Sciatic nerve (tissue), 2 donors: ENCODE data around the gene TMSB10. TPM values are rescaled to one million over a fixed set of nuclear protein-coding genes. Genes with fewer than 3 reads are reported as not detected.

Source experiments
- ATAC-seq: fragments of 200-7000 bp; cut with Tn5 transposase; one replicate; pipeline ENCODE4 v1.9.1; 2020; ENCODE audit warnings: mild to moderate bottlenecking, moderate library complexity
- DNase-seq: peaks from one replicate; pipeline ENCODE4 v3.0.0-alpha.2; 2020; ENCODE audit warnings: low spot score
- intact Hi-C: fragments of 100-400 bp; cut with DNase I; formaldehyde crosslinking; loops from one replicate; pipeline ENCODE4 v1.14.2; 2022
- total RNA-seq: library from RNA; stranded (reverse); fragmentation: NEBNext Ultra II Directional; extraction: Animal tissue kit (Norgen Biotek cat#: 25700); gene quantifications from one replicate; pipeline ENCODE4 v1.2.1, GENCODE V29; 2021
- donor health status: DM: no; HTN: no; CAD: no.
- donor health status: DM: no; HTN: no; CAD: no.

Gene TMSB10
- total RNA-seq, 1 donor from 2014 or later: 1,367 TPM

- intact Hi-C loops: no loop called here
- ATAC-seq (no peak), DNase-seq (peak; percentile 17)
Measured at GRCh38 chr2:84878896-84879583, 26.4 kb upstream of the TMSB10 start.

GRCh38 chr2:84879584-84880394, 25.7 kb upstream of the TMSB10 start:
- ATAC-seq: peak; percentile 9

GRCh38 chr2:84880395-84880644, 25.1 kb upstream of the TMSB10 start:
- DNase-seq: no peak
- intact Hi-C loops: loop anchor here (10.0 kb wide), 1 partner anchor 386 kb away; no protein-coding TSS in a partner anchor
- no peak for ATAC-seq

More at GRCh38 chr2:84879584-84880394, 25.7 kb upstream of the TMSB10 start:
- peak; percentile 55 for DNase-seq
- intact Hi-C loops: loop anchor here (10.0 kb wide), 1 partner anchor 385 kb away; no protein-coding TSS in a partner anchor

GRCh38 chr2:84880645-84881521, 24.6 kb upstream of the TMSB10 start, which contains the start of gene TRABD2A:
TSS of gene TRABD2A (minus strand) at chr2:84881084. CDS start at chr2:84881039, 45 bp downstream.
- peak; percentile 47 for ATAC-seq
- peak; percentile 61 for DNase-seq
- intact Hi-C loops: loop anchor here (10.0 kb wide), 1 partner anchor 386 kb away; no protein-coding TSS in a partner anchor

GRCh38 chr2:84881581-84882413, 23.7 kb upstream of the TMSB10 start:
- intact Hi-C loops: loop anchor here (10.0 kb wide), 1 partner anchor 387 kb away; no protein-coding TSS in a partner anchor
- DNase-seq: peak; percentile 86
- ATAC-seq: peak; percentile 89

- intact Hi-C loops: loop anchor here (10.0 kb wide), 1 partner anchor 388 kb away; no protein-coding TSS in a partner anchor
- ATAC-seq (no peak), DNase-seq (no peak)
Measured at GRCh38 chr2:84882414-84882738, 23.1 kb upstream of the TMSB10 start.

- ATAC-seq (no peak), DNase-seq (no peak)
- intact Hi-C loops: loop anchor here (10.0 kb wide), 1 partner anchor 388 kb away; no protein-coding TSS in a partner anchor
Measured at GRCh38 chr2:84882775-84883550, 22.5 kb upstream of the TMSB10 start.

DNA sequence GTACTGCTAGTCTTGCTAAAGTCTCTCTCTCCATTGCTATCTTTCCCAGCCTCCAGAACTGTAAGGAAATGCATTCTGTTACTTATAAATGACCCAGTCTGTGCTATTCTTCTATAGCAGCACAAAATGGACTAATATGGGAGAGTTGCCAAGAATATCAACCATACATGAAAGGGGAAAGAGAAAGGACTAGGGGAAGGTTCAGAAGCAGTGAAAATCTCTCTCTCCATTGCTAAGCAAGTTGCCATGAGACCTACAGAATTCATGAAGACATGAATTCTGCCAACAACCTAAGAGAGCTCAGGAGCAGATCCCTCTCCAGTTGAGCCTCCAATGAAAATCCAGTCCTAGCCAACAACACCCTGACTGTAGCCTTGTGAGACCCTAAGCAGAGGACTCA, 21.0 kb upstream of the TMSB10 start:
- intact Hi-C loops: loop anchor here (10.0 kb wide), 1 partner anchor 390 kb away; no protein-coding TSS in a partner anchor
- ATAC-seq (no peak), DNase-seq (no peak)

- DNase-seq (peak; percentile 44), ATAC-seq (no peak)
- intact Hi-C loops: loop anchor here (5.0 to 10.0 kb wide), 2 partner anchors 390 to 1233 kb away; no protein-coding TSS in a partner anchor
Measured at GRCh38 chr2:84885111-84885510, 20.3 kb upstream of the TMSB10 start.

GRCh38 chr2:84886791-84887190, 18.7 kb upstream of the TMSB10 start:
- DNase-seq: no peak
- no peak for ATAC-seq
- intact Hi-C loops: loop anchor here (5.0 to 10.0 kb wide), 2 partner anchors 392 to 1234 kb away; no protein-coding TSS in a partner anchor

GRCh38 chr2:84888401-84889276, 16.8 kb upstream of the TMSB10 start:
- no peak for DNase-seq
- peak; percentile 92 for ATAC-seq
- intact Hi-C loops: loop anchor here (5.0 to 10.0 kb wide), 2 partner anchors 394 to 1236 kb away; no protein-coding TSS in a partner anchor

DNA sequence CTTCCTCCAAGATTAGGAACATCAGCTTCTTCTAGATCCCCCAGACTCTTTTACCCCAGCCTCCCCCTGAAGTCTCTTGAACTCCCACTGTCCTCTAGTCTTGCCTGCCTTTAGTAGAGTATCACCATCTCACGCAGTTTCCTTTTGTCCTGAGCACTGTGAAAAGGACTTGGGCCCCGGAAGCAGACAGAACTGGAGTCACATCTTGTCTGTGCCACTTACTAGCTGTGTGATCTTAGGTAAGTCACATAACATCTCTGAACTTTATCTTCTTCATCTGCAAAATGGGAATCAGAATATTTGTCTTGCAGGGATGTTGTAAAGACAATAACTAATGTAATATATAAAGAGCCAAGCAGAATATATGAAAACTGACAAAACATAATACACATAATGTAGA, 16.1 kb upstream of the TMSB10 start:
- DNase-seq (no peak), ATAC-seq (no peak)
- intact Hi-C loops: loop anchor here (5.0 to 10.0 kb wide), 2 partner anchors 395 to 1237 kb away; no protein-coding TSS in a partner anchor

GRCh38 chr2:84891355-84892010, 14.0 kb upstream of the TMSB10 start:
- intact Hi-C loops: no loop called here
- no peak for ATAC-seq
- DNase-seq: no peak

- intact Hi-C loops: no loop called here
- DNase-seq: no peak
- ATAC-seq: peak; percentile 7
Measured at GRCh38 chr2:84894131-84894586, 11.3 kb upstream of the TMSB10 start.

DNA sequence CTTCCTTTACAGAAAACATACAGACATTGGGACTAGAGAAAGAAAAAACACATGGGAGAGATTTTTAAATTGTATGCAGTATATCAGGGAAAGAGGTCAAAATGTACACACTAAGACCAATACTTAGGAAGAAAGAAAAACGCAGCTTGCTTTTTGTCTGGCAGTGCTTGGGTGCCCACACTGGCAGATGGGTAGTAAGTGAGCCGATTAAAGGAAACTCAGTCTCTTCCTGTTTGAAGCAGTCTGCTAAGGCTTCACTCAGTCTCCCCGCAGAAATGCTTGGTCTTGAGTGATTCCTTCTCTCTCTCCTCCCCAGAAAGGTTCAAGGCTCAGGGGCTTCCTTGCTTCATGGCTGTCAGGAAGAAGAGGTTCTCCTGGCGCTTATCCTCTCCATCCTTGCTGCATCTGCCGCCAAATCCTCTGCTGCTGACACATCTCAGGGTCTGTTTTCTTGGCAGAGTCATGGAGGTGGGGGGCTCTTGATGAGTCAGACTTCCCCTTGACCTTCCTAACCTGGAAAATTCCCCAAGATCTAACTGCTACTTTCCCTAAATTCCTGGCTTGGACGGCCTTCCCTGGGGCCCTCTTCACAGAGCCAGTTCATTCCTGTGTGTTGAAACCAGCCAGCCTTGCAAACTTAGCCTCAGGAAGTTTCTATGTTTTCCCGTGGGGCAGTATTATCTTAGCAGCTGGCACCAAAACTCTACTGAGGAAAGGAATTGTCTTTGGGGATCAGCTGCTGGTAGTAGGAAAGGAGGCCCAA, 10.5 kb upstream of the TMSB10 start:
- intact Hi-C loops: no loop called here
- DNase-seq: no peak
- ATAC-seq: peak; percentile 45
